Measurements from ENCODE around the gene DNAJC16.

DNA sequence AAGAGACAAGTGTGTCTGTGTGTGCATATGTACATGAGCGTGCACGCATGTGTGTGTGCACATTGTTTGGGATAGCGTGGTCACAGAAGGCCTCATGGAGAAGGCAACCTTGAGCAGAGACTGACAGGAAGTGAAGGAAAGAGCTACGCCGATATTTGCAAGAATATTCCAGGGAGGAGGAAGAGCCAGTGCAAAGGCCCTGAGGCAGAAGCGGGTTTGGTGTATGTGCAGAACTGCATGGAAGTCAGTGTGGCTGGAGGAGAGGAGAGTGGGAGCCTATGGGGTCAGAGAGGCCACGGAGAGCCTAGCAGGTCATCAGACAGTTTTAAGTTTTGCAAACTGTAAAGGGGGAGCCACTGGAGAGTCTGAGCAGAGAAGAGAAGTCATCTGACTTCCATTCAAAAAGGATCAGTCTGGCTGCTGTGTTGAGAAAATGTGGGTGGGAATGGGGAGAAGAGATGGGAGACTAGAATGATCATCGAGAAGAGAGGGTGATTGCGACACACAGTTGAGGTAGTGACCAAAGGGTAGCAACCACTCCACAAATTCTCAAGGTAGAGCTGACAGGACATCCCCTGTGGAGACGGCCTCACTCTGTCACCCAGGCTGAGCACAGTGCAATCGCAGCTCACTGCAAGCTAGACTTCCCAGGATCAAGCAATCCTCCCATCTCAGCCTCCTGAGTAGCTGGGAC lies 46.8 kb upstream of the DNAJC16 start:
- TF ChIP-seq, protein P1, sequence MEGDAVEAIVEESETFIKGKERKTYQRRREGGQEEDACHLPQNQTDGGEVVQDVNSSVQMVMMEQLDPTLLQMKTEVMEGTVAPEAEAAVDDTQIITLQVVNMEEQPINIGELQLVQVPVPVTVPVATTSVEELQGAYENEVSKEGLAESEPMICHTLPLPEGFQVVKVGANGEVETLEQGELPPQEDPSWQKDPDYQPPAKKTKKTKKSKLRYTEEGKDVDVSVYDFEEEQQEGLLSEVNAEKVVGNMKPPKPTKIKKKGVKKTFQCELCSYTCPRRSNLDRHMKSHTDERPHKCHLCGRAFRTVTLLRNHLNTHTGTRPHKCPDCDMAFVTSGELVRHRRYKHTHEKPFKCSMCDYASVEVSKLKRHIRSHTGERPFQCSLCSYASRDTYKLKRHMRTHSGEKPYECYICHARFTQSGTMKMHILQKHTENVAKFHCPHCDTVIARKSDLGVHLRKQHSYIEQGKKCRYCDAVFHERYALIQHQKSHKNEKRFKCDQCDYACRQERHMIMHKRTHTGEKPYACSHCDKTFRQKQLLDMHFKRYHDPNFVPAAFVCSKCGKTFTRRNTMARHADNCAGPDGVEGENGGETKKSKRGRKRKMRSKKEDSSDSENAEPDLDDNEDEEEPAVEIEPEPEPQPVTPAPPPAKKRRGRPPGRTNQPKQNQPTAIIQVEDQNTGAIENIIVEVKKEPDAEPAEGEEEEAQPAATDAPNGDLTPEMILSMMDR (conservative IDR thresholded peaks at IDR 0.05; ENCODE audit: low read length), result no peak
- TF ChIP-seq EZH2phosphoT487 (IDR thresholded peaks at IDR 0.05; ENCODE audit: borderline replicate concordance, low read depth, low read length), result no peak

Data from OCI-LY7 (cell line).